Left lung (tissue), 10 donors: ENCODE data around the gene PGBD5. TPM values are rescaled to one million over a fixed set of nuclear protein-coding genes. Genes with fewer than 3 reads are reported as not detected.

ENCODE experiments used
- ATAC-seq: fragments of 200-7000 bp; cut with Tn5 transposase; one replicate; pipeline ENCODE4 v1.9.1; 2020; ENCODE audit warnings: moderate library complexity
- DNase-seq, 4 donors: peaks; one replicate each; pipeline ENCODE4 v3.0.0-alpha.2; 2013 to 2020
- H3K27ac ChIP-seq, 2 donors: fragments of 200-600 bp; sonication (generic) in 1 of 2; one replicate each; pipeline versions ENCODE4 v1.5.0 to v1.8.0; 2020 to 2021
- H3K27me3 ChIP-seq, 2 donors: fragments of 200-600 bp; sonication (generic) in 1 of 2; one replicate each; pipeline versions ENCODE4 v1.5.0 to v1.8.0; 2020 to 2021
- H3K36me3 ChIP-seq, 2 donors: fragments of 200-600 bp; sonication (generic) in 1 of 2; one replicate each; pipeline versions ENCODE4 v1.5.0 to v1.8.0; 2020 to 2021
- H3K4me1 ChIP-seq, 2 donors: fragments of 200-600 bp; one replicate each; pipeline ENCODE4 v1.8.0; 2021
- H3K4me3 ChIP-seq, 2 donors: fragments of 200-600 bp; sonication (generic) in 1 of 2; one replicate each; pipeline versions ENCODE4 v1.5.0 to v1.8.0; 2020 to 2021; ENCODE audit warnings: mild to moderate bottlenecking in 1 of 2
- H3K9me3 ChIP-seq, 2 donors: fragments of 200-600 bp; sonication (generic) in 1 of 2; one replicate each; pipeline versions ENCODE4 v1.5.0 to v1.8.0; 2020 to 2021
- intact Hi-C, 2 donors: fragments of 100-400 bp; cut with DNase I; formaldehyde crosslinking; loops; one replicate each; pipeline versions ENCODE4 v1.11.2 to v1.14.2; 2022
- polyA plus RNA-seq, 6 donors: library from polyadenylated mRNA; unstranded; fragments of 120-200 nt; gene quantifications; one replicate each; pipeline ENCODE4 v1.2.1, GENCODE V29; 2013; ENCODE audit not compliant: insufficient read length in 6 of 6
- total RNA-seq, 2 donors: library from RNA; stranded (reverse); fragmentation: NEBNext Ultra II Directional; extraction: Animal tissue kit (Norgen Biotek cat#: 25700); gene quantifications; one replicate each; pipeline ENCODE4 v1.2.1, GENCODE V29; 2021
- TF ChIP-seq, protein P1 (sequence below), 2 donors: fragments of 200-600 bp; sonication (generic) in 1 of 2; IDR thresholded peaks; one replicate each; pipeline versions ENCODE4 v1.5.0 to v1.8.0; 2021; ENCODE audit warnings: antibody characterized with exemption in 2 of 2
- donor health status: DM: no; HTN: yes; CAD: no.
- donor health status: DM: no; HTN: no; CAD: no.

The PGBD5 gene
- total and polyA plus RNA-seq, 8 donors: 2.3 to 10.1 (median 4.8) TPM

DNA sequence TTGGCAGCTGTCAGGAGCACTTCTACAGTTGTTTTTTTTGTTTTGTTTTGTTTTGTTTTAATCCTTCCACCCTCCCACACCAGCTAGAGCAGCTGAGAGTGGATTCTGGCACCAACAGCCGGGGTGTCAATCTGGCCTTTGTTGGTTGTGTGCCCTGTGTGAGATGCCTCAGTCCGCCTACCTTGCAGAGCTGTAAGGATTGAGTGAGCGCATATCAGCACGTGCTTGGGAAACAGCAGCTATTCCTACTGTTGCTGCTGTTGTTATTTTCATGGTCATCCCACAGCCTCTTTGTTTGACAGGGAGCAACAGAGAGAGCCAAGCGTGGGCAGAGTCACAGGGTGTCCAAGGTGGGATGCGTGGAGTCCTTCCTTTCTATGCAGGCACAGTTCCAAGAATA is 50.4 kb downstream of the PGBD5 start:
- H3K27me3 ChIP-seq: no peaks in the 10 kb centered on the region
- TF ChIP-seq, protein P1, sequence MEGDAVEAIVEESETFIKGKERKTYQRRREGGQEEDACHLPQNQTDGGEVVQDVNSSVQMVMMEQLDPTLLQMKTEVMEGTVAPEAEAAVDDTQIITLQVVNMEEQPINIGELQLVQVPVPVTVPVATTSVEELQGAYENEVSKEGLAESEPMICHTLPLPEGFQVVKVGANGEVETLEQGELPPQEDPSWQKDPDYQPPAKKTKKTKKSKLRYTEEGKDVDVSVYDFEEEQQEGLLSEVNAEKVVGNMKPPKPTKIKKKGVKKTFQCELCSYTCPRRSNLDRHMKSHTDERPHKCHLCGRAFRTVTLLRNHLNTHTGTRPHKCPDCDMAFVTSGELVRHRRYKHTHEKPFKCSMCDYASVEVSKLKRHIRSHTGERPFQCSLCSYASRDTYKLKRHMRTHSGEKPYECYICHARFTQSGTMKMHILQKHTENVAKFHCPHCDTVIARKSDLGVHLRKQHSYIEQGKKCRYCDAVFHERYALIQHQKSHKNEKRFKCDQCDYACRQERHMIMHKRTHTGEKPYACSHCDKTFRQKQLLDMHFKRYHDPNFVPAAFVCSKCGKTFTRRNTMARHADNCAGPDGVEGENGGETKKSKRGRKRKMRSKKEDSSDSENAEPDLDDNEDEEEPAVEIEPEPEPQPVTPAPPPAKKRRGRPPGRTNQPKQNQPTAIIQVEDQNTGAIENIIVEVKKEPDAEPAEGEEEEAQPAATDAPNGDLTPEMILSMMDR (IDR thresholded peaks at IDR 0.05): no peak
- DNase-seq: no peak
- peaks cover 0 to 11% of the 10 kb centered on the region in 2 donors for H3K9me3 ChIP-seq
- no peak overlapping the region for H3K27ac ChIP-seq
- no peak for ATAC-seq
- intact Hi-C loops: no loop called here
- no peaks in the 10 kb centered on the region for H3K36me3 ChIP-seq
- H3K4me3 ChIP-seq: no peak overlapping the region
- no peaks in the 10 kb centered on the region for H3K4me1 ChIP-seq

DNA sequence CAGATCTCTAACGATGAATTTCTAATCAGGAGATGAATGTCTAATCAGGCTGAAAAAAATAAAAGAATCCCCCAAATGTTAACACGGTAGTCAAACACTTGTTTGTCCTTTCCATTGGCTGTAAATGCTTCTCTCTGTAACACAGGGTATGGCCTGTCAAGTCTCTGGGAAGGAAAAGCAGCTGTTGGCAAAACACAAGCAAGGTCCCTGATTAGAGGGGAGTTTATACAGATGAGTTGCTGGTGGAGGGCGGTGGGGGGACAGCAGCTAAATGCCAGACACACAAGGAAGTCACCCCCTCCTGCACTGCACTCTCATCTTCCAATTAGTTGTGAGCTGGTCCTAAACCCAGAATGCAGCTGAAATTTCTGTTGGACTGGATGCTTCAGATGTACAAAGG is 51.0 kb downstream of the PGBD5 start:
- Histone ChIP-seq H3K4me3 (no peak overlapping the region), H3K27ac (no peak overlapping the region), H3K9me3 (peaks cover 0 to 11% of the 10 kb centered on the region in 2 donors), H3K36me3 (no peaks in the 10 kb centered on the region), H3K4me1 (no peaks in the 10 kb centered on the region), H3K27me3 (no peaks in the 10 kb centered on the region)
- TF ChIP-seq, protein P1 (IDR thresholded peaks at IDR 0.05): no peak
- ATAC-seq (no peak), DNase-seq (no peak)
- intact Hi-C loops: no loop called here

DNA sequence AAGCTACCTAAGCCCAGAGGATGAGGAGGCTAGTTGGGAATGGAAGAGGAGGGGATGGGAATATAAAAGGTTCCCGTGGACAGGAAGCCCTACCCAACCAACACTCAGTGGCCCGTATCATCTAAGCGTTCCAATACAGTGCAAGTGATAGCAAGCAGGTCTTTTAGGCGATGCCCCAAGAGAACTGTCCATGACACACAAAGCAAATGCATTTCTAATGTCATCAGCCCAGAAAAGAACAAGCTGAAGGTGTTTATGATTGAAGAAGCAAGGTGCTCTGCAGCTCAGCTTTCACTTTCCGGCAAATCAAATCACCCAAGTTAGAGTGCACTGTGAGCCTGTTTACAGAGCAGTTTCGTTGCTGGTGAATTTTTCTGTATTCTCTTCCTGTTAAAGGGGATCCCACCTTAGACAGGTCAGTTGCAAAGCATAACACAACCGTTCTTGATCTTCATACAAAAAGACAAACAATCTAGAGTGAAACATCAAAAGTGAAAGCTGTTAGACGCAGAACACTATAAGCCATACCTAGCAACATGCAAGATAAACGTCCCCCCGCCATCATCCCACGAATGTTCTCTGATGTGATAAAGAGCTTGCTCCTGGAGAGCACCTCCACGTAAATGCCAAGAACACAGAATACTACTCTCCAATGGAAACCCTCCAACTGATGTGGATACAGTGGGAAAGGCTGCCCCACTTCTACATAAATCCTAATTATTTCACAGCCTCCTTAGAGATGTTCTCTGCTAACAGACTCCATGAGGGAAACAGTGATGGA is 54.0 kb downstream of the PGBD5 start:
- no peaks in the 10 kb centered on the region for H3K27me3 ChIP-seq
- no peak overlapping the region for H3K4me3 ChIP-seq
- TF ChIP-seq, protein P1 (IDR thresholded peaks at IDR 0.05): no peak
- H3K36me3 ChIP-seq: no peaks in the 10 kb centered on the region
- no peaks in the 10 kb centered on the region for H3K4me1 ChIP-seq
- H3K9me3 ChIP-seq: no peaks in the 10 kb centered on the region
- DNase-seq: no peak
- H3K27ac ChIP-seq: no peak overlapping the region
- ATAC-seq: no peak
- intact Hi-C loops: no loop called here

DNA sequence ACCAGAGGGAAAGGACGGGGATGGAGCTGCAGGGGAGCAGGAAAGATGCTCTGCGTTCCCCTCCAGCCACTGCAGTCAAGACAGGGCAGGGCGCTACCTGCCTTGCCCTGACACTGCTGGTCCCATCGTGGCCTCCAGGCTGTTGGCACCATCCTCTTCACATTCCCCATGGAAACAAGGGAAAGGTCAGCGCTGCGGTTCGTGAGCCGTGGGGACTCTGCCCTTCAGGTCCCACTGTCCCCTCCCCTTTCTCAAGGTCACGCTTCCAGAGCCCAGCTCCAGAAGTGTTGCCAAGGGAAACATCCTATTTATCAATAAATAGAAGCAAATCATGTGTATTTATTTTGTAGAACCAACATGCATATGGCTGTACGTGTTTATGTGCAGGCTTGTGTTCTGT is 56.0 kb downstream of the PGBD5 start:
- H3K27me3 ChIP-seq: no peaks in the 10 kb centered on the region
- no peaks in the 10 kb centered on the region for H3K9me3 ChIP-seq
- no peaks in the 10 kb centered on the region for H3K36me3 ChIP-seq
- ATAC-seq: no peak
- no peak overlapping the region for H3K27ac ChIP-seq
- TF ChIP-seq, protein P1 (IDR thresholded peaks at IDR 0.05): no peak
- intact Hi-C loops: no loop called here
- DNase-seq: no peak
- no peak overlapping the region for H3K4me3 ChIP-seq
- no peaks in the 10 kb centered on the region for H3K4me1 ChIP-seq

DNA sequence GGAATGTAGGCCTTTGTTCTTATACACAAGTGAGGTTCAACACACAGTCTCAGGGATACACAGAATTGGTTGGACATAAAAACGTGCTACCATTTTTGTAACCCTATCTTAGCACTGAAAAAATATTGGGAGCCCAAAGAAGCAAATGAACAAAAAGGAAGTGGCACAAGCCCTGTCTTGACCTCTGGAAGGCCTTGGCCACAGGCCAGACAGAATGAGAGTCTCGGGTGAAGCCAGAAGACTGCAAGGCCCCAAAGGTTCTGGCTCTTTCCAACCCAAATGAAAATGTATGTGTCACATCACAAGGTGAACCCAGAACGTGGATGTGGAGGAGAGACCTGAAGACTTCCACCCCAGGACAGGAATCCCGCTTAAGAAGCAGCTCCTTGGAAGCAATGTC is 57.3 kb downstream of the PGBD5 start:
- no peaks in the 10 kb centered on the region for H3K36me3 ChIP-seq
- H3K4me1 ChIP-seq: no peaks in the 10 kb centered on the region
- no peak overlapping the region for H3K4me3 ChIP-seq
- H3K9me3 ChIP-seq: no peaks in the 10 kb centered on the region
- intact Hi-C loops: no loop called here
- DNase-seq (no peak), ATAC-seq (no peak)
- no peak overlapping the region for H3K27ac ChIP-seq
- TF ChIP-seq, protein P1 (IDR thresholded peaks at IDR 0.05): no peak
- no peaks in the 10 kb centered on the region for H3K27me3 ChIP-seq
